ENCODE results near the gene EML6.

The EML6 gene

DNA sequence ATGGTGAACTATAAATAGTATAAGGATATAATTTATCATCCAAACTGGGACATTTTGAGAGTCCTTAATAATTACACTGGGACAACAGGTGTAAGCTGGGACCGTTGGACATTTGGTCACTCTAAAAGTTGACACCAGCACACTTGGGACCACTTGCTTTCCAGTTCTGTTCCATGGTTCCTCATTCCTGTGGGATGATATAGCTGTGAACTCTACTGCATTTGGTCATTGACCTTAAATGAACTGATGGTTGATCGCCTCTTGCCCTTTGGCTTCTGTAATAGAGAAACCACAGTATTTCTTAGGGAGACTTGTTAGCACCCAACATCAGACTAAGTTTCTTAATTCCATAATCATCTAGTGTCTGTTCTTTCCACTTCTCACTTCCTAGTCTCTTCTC, 46.7 kb downstream of the EML6 start:
- Histone ChIP-seq H3K27ac (ENCODE audit: low read depth, low read length) (no peak overlapping the region), H3K4me3 (ENCODE audit: low read length) (no peak overlapping the region), H3K27me3 (ENCODE audit: control insufficient read depth, insufficient read depth, low read length) (no peaks in the 10 kb centered on the region), H3K36me3 (ENCODE audit: control insufficient read depth, insufficient read depth, low read length) (no peaks in the 10 kb centered on the region), H3K9ac (ENCODE audit: low read length) (no peak overlapping the region), H3K4me1 (ENCODE audit: control insufficient read depth, insufficient read depth, low read length) (no peaks in the 10 kb centered on the region)

DNA sequence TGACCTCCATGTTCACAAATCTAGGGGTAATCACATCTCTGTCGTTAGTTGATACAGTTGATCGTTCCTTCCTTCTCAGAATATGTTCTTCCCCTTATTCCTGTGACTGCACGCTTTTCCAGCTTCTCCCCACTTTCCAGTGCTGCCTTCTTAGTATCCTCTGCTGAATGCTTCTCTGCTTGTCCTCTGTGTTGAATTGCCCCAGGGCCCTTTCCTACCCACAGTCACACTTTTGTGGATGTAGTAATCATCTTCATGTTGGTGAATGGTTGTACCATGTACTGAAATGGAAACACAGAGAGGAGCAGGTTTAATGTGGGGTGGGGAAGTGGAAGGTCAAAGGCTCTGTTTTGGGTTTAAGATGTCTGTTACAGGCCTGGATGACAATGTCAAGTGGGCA, 47.2 kb downstream of the EML6 start:
- H3K27me3 ChIP-seq (ENCODE audit: control insufficient read depth, insufficient read depth, low read length) = no peaks in the 10 kb centered on the region
- no peaks in the 10 kb centered on the region for H3K36me3 ChIP-seq (ENCODE audit: control insufficient read depth, insufficient read depth, low read length)
- no peaks in the 10 kb centered on the region for H3K4me1 ChIP-seq (ENCODE audit: control insufficient read depth, insufficient read depth, low read length)
- no peak overlapping the region for H3K4me3 ChIP-seq (ENCODE audit: low read length)
- H3K27ac ChIP-seq (ENCODE audit: low read depth, low read length) = no peak overlapping the region
- no peak overlapping the region for H3K9ac ChIP-seq (ENCODE audit: low read length)

DNA sequence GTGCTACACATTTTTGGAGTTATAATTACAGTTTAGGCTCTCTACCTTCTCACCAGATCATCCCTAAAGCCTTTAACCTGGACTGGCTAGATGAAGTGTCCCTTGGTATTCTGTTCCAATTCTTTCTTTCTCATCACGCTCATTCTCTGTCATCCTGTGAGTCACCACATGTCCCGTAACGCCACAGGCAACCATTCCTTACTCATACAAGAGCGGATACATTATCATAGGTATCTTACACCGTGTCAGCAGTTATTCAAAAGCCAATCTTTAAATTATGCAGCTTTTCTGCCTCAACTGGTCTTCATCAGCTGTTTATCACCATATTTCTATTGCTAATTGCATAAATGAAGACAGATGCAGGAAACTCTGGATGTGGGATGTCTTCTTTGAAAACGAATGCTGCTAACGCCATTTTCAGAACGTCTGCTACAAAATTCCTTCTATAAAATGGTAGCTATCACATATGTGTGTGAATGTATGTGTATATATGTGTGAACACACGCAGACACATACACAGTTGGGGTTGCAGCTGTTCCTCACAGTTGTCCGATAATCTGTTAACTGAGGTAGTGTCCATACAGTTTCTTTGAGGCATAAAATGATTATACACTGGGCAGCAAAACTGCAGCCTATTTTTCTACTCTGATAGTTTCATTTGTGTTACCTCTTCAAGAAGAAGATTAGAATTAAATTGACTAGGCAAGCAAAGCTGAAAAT, 47.9 kb downstream of the EML6 start:
- H3K36me3 ChIP-seq (ENCODE audit: control insufficient read depth, insufficient read depth, low read length) = no peaks in the 10 kb centered on the region
- no peaks in the 10 kb centered on the region for H3K4me1 ChIP-seq (ENCODE audit: control insufficient read depth, insufficient read depth, low read length)
- no peak overlapping the region for H3K4me3 ChIP-seq (ENCODE audit: low read length)
- no peak overlapping the region for H3K9ac ChIP-seq (ENCODE audit: low read length)
- H3K27ac ChIP-seq (ENCODE audit: low read depth, low read length) = no peak overlapping the region
- H3K27me3 ChIP-seq (ENCODE audit: control insufficient read depth, insufficient read depth, low read length) = no peaks in the 10 kb centered on the region

DNA sequence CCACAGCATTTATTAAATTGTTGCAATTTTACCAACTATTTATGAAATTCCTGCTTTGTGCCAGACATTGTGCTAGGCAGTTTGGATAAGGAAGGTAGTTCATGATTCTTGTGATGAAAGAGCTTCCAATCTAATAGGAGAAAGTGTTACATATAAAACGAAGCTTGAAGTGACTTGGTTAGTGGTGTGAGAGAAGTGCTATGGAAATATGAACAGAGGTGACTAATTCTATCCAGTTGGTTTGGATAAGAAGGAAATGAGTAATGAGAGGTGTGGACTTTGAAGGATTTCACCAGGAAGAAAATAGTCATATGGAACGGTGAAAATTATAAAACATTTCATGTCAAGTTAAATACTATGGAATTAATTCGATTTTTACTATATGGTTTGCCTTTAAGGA, 48.6 kb downstream of the EML6 start:
- Histone ChIP-seq H3K4me1 (ENCODE audit: control insufficient read depth, insufficient read depth, low read length) (no peaks in the 10 kb centered on the region), H3K27me3 (ENCODE audit: control insufficient read depth, insufficient read depth, low read length) (no peaks in the 10 kb centered on the region), H3K9ac (ENCODE audit: low read length) (no peak overlapping the region), H3K36me3 (ENCODE audit: control insufficient read depth, insufficient read depth, low read length) (no peaks in the 10 kb centered on the region), H3K27ac (ENCODE audit: low read depth, low read length) (no peak overlapping the region), H3K4me3 (ENCODE audit: low read length) (no peak overlapping the region)

DNA sequence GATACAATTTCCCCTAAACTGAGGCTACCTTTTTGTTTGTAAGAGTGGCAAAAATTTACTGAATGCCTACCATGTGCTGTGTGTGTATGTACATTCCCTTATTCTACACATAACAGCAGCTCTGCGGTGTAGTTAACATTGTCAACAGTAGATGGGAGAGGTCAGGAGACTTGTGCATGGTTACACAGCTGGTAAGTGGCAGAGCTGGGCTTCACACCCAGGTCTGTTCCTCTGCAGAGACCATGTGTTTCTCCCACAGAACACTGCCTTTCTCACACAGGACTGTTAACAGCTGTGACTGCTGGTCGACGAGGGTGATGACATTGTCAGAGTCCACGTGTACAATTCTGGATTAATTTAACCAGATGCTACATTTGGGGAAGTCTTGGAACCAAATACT, 49.1 kb downstream of the EML6 start:
- no peaks in the 10 kb centered on the region for H3K27me3 ChIP-seq (ENCODE audit: control insufficient read depth, insufficient read depth, low read length)
- H3K4me1 ChIP-seq (ENCODE audit: control insufficient read depth, insufficient read depth, low read length) = no peaks in the 10 kb centered on the region
- H3K36me3 ChIP-seq (ENCODE audit: control insufficient read depth, insufficient read depth, low read length) = no peaks in the 10 kb centered on the region
- no peak overlapping the region for H3K27ac ChIP-seq (ENCODE audit: low read depth, low read length)
- H3K9ac ChIP-seq (ENCODE audit: low read length) = no peak overlapping the region
- H3K4me3 ChIP-seq (ENCODE audit: low read length) = no peak overlapping the region

DNA sequence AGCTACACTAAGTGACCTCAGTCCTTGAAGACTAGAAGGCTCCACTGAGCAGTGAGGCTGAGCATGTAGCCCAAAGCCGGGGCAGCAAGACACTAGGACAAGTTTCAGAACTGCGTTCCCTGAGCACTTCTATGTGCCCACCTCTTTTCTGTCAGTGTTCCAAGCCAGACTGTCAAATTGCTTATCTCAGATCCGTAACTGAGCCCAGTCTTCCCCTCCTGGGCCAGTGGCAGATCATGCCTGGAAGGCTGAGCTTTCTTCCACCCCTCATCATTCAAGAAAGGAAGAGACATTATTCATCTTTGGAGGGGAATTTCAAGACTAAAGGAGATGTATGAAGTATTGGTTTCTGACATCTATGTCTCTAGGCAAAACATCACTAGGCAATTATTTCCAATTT, 49.8 kb downstream of the EML6 start:
- H3K4me3 ChIP-seq (ENCODE audit: low read length) = no peak overlapping the region
- H3K4me1 ChIP-seq (ENCODE audit: control insufficient read depth, insufficient read depth, low read length) = no peaks in the 10 kb centered on the region
- H3K27ac ChIP-seq (ENCODE audit: low read depth, low read length) = no peak overlapping the region
- no peaks in the 10 kb centered on the region for H3K36me3 ChIP-seq (ENCODE audit: control insufficient read depth, insufficient read depth, low read length)
- H3K9ac ChIP-seq (ENCODE audit: low read length) = no peak overlapping the region
- no peaks in the 10 kb centered on the region for H3K27me3 ChIP-seq (ENCODE audit: control insufficient read depth, insufficient read depth, low read length)

DNA sequence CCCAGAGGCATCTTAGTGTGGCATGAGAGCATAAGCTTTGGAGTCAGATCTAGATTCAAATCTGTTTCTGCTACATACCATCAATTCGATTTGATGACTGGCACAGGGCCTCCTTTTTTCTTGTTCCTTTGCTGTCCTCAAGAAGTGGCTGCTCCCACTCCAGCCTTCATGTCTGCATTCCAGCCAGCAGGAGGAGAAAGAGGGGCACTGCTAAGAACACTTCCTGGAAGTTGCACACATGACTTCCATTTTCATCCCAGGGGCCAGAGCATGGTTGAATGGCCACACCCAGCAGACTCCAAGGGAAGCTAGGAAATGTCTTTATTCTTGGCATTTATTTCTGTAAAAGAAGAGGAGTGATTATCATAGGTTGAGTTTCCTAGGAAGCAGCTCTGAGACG, 50.4 kb downstream of the EML6 start:
- no peaks in the 10 kb centered on the region for H3K4me1 ChIP-seq (ENCODE audit: control insufficient read depth, insufficient read depth, low read length)
- H3K9ac ChIP-seq (ENCODE audit: low read length) = no peak overlapping the region
- H3K4me3 ChIP-seq (ENCODE audit: low read length) = no peak overlapping the region

DNA sequence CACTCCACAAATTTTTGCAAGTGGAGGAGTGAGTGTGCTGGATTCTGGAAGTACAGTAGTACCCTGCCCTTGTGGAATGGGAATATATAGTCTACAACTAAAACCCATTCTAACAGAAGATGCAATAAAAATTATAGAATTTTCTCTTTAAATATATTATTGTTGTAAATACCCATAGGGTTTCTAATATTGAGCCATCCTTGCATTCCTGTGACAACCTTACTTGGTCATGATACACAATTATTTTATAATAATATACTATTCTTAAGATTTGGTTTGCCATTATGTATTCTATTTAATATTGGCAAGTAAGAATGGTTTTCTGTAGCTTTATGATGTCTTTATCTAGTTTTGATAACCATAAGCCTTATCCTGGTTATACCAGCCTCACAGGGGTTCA, 52.2 kb downstream of the EML6 start:
- Histone ChIP-seq H3K4me3 (ENCODE audit: low read length) (no peak overlapping the region), H3K36me3 (ENCODE audit: control insufficient read depth, insufficient read depth, low read length) (no peaks in the 10 kb centered on the region), H3K4me1 (ENCODE audit: control insufficient read depth, insufficient read depth, low read length) (no peaks in the 10 kb centered on the region), H3K9ac (ENCODE audit: low read length) (no peak overlapping the region), H3K27me3 (ENCODE audit: control insufficient read depth, insufficient read depth, low read length) (no peaks in the 10 kb centered on the region), H3K27ac (ENCODE audit: low read depth, low read length) (no peak overlapping the region)

More for the DNA sequence above, 50.4 kb downstream of the EML6 start:
- H3K27me3 ChIP-seq (ENCODE audit: control insufficient read depth, insufficient read depth, low read length) = no peaks in the 10 kb centered on the region
- H3K27ac ChIP-seq (ENCODE audit: low read depth, low read length) = no peak overlapping the region
- H3K36me3 ChIP-seq (ENCODE audit: control insufficient read depth, insufficient read depth, low read length) = no peaks in the 10 kb centered on the region

DNA sequence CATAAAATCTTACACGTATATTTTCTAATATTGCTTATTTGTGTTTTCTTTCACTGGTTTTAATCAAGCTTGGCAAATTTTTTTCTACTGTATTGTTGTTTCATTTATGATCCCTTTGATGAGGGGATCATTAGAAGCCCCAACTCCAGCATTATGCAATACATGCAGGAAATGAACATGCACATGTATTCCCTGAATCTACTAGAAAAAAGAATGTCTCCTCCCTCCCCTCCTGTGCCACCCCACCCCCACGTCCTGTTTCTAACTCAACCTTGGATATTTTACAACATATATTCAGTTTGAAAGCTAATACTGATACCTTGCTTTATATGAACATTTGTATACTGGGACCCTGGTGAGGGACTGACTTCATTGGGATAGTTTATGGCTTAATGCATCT, 53.0 kb downstream of the EML6 start:
- no peaks in the 10 kb centered on the region for H3K27me3 ChIP-seq (ENCODE audit: control insufficient read depth, insufficient read depth, low read length)
- no peaks in the 10 kb centered on the region for H3K36me3 ChIP-seq (ENCODE audit: control insufficient read depth, insufficient read depth, low read length)
- H3K27ac ChIP-seq (ENCODE audit: low read depth, low read length) = no peak overlapping the region
- H3K9ac ChIP-seq (ENCODE audit: low read length) = no peak overlapping the region
- H3K4me3 ChIP-seq (ENCODE audit: low read length) = no peak overlapping the region
- no peaks in the 10 kb centered on the region for H3K4me1 ChIP-seq (ENCODE audit: control insufficient read depth, insufficient read depth, low read length)

DNA sequence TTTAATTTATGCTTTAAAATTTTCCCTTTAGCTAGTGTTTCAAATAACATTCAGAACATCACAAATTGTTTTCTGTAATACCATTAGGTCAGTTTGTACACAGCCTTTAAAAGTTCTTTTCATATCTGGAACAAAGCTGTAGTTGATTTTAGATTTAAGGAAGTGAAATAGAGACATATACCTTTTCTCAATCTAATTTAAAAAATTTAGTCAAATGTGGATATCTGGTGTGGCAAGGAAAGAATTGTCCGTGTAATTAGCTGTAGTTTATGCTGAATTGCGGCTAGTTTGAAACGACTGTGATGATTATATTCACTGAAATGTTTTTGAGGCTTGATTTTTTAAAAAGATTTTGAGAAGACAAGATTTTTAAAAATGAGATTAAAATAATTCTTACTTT, 59.9 kb downstream of the EML6 start:
- Histone ChIP-seq H3K27ac (ENCODE audit: low read depth, low read length) (no peak overlapping the region), H3K9ac (ENCODE audit: low read length) (no peak overlapping the region), H3K4me3 (ENCODE audit: low read length) (no peak overlapping the region), H3K36me3 (ENCODE audit: control insufficient read depth, insufficient read depth, low read length) (no peaks in the 10 kb centered on the region), H3K4me1 (ENCODE audit: control insufficient read depth, insufficient read depth, low read length) (no peaks in the 10 kb centered on the region), H3K27me3 (ENCODE audit: control insufficient read depth, insufficient read depth, low read length) (no peaks in the 10 kb centered on the region)

DNA sequence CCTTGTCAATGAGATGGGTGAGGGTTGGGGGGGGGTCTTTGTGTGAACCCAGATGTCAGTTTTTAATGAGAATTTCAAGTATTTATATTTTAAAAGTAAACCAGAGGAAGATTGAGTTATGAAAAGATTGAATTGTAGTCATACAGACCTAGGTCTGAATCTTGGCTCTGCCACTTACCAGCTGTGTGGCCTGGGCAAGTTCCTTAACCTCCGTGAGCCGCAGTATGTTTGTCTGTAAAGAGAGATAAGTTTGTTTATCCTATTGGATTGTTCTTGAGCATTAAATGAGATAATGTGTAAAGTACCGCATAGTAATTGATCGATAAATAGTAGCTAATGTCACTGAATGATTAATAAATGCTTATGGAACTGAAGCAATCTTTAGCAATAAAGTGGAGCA, 63.8 kb downstream of the EML6 start:
- Histone ChIP-seq H3K4me1 (ENCODE audit: control insufficient read depth, insufficient read depth, low read length) (no peaks in the 10 kb centered on the region), H3K27me3 (ENCODE audit: control insufficient read depth, insufficient read depth, low read length) (no peaks in the 10 kb centered on the region), H3K27ac (ENCODE audit: low read depth, low read length) (no peak overlapping the region), H3K4me3 (ENCODE audit: low read length) (no peak overlapping the region), H3K9ac (ENCODE audit: low read length) (no peak overlapping the region), H3K36me3 (ENCODE audit: control insufficient read depth, insufficient read depth, low read length) (no peaks in the 10 kb centered on the region)

DNA sequence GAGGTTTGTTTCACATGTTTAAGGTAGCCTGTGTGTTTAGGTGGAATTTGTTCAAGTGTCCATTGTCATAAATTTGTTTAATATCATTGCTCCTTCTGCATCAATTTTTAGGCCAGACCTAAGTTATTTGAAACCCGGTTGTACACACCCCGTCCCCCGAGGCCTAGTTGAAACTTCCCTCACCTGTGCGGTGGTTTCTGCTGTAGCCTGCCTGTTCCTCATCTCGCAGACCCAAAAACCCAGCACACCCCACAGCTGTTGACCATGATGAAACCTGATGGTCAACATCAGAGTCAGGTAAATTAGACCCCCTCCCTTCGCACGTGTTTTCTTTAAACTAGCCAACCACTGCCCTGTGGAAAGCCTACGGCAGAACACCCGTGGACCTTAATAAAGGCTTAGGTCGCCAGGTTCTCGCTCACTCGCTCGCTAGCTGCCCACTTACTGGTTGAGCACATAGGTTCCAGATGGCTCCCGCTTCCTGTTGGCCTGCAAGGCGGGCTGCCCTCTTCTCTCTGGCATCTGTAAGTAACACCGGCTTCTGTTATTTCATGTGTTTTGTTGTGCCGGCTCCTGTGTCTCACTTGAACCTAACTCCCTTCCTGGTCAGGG, 64.4 kb downstream of the EML6 start:
- Histone ChIP-seq H3K36me3 (ENCODE audit: control insufficient read depth, insufficient read depth, low read length) (no peaks in the 10 kb centered on the region), H3K4me3 (ENCODE audit: low read length) (no peak overlapping the region), H3K27ac (ENCODE audit: low read depth, low read length) (no peak overlapping the region), H3K4me1 (ENCODE audit: control insufficient read depth, insufficient read depth, low read length) (no peaks in the 10 kb centered on the region), H3K27me3 (ENCODE audit: control insufficient read depth, insufficient read depth, low read length) (no peaks in the 10 kb centered on the region), H3K9ac (ENCODE audit: low read length) (no peak overlapping the region)

DNA sequence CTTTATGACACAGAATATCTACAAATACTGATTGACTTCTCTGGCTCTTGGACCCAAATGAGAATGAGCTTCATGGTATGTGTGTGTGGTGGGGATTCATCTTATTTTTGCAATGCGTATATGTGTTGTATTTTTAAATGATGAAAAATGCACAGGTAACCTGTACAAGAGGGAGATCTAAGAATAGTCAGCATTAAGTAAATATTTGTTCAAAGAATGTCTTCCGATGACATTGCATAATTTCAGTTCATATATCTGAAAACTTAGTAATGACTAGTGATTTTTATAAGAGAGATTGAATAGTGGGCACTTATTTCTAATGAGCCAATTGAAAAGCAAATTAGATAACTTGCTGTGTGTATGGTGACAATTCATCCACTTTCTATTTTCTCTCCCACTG, 66.4 kb downstream of the EML6 start:
- no peak overlapping the region for H3K9ac ChIP-seq (ENCODE audit: low read length)
- H3K4me1 ChIP-seq (ENCODE audit: control insufficient read depth, insufficient read depth, low read length) = no peaks in the 10 kb centered on the region
- no peaks in the 10 kb centered on the region for H3K27me3 ChIP-seq (ENCODE audit: control insufficient read depth, insufficient read depth, low read length)
- H3K4me3 ChIP-seq (ENCODE audit: low read length) = no peak overlapping the region
- H3K27ac ChIP-seq (ENCODE audit: low read depth, low read length) = no peak overlapping the region
- no peaks in the 10 kb centered on the region for H3K36me3 ChIP-seq (ENCODE audit: control insufficient read depth, insufficient read depth, low read length)
